RWPE2 (cell line): Measurements from ENCODE around the gene LIPM.

Experiments used
- ATAC-seq: fragments of 200-7000 bp; cut with Tn5 transposase; 3 replicates; pipeline ENCODE4 v1.9.1; 2021; ENCODE audit warnings: low read depth
- DNase-seq: peaks from one replicate; pipeline ENCODE4 v3.0.0-alpha.2; 2020; ENCODE audit warnings: low spot score
- H3K27ac ChIP-seq: fragments of 450-650 bp; 2 replicates; pipeline ENCODE4 v1.5.1; 2017; ENCODE audit warnings: mild to moderate bottlenecking; ENCODE audit not compliant: poor library complexity, severe bottlenecking
- H3K27me3 ChIP-seq: fragments of 250-450 bp; sonication (Bioruptor Pico); 2 replicates; pipeline ENCODE4 v1.5.1; 2021; ENCODE audit warnings: mild to moderate bottlenecking, moderate library complexity; ENCODE audit not compliant: insufficient read depth, poor library complexity, severe bottlenecking
- H3K36me3 ChIP-seq: fragments of 250-450 bp; sonication (Bioruptor Pico); 2 replicates; pipeline ENCODE4 v1.5.1; 2020; ENCODE audit warnings: low read depth, mild to moderate bottlenecking, moderate library complexity
- H3K4me1 ChIP-seq: fragments of 250-450 bp; sonication (Bioruptor Pico); 2 replicates; pipeline ENCODE4 v1.5.1; 2021; ENCODE audit warnings: mild to moderate bottlenecking, moderate library complexity; ENCODE audit not compliant: insufficient read depth, poor library complexity, severe bottlenecking
- H3K4me3 ChIP-seq: fragments of 250-450 bp; sonication (Bioruptor Pico); 2 replicates; pipeline ENCODE4 v1.5.1; 2021; ENCODE audit warnings: mild to moderate bottlenecking, moderate library complexity; ENCODE audit not compliant: severe bottlenecking
- H3K9me3 ChIP-seq: fragments of 250-450 bp; sonication (Bioruptor Pico); 2 replicates; pipeline ENCODE4 v1.5.1; 2021; ENCODE audit warnings: mild to moderate bottlenecking, moderate library complexity; ENCODE audit not compliant: severe bottlenecking
- TF ChIP-seq, protein P1 (sequence below): fragments of 450-650 bp; IDR thresholded peaks from one replicate; pipeline ENCODE4 v1.5.1; 2017; ENCODE audit warnings: mild to moderate bottlenecking, moderate library complexity; ENCODE audit not compliant: poor library complexity, severe bottlenecking

The LIPM gene

DNA sequence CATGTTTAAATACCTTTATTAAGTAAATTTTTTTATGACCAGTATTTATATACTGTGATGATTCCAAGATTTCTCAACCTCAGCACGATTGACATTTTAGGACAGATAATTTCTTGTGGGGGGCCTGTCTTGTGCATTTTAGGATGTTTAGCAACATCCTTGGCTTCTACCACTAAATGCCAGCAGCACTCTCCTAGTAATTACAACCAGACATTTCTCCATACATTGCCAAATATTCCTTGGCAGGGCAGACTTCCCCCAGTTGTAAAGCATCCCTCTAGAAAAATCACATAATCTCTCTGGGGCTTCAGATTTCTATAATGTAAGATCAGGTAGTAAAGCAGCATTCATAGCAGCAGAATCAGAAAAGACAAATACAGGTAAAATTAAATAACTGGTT lies 7.8 kb upstream of the LIPM start:
- DNase-seq: no peak
- H3K27ac ChIP-seq: no peak overlapping the region
- no peak for ATAC-seq
- TF ChIP-seq, protein P1, sequence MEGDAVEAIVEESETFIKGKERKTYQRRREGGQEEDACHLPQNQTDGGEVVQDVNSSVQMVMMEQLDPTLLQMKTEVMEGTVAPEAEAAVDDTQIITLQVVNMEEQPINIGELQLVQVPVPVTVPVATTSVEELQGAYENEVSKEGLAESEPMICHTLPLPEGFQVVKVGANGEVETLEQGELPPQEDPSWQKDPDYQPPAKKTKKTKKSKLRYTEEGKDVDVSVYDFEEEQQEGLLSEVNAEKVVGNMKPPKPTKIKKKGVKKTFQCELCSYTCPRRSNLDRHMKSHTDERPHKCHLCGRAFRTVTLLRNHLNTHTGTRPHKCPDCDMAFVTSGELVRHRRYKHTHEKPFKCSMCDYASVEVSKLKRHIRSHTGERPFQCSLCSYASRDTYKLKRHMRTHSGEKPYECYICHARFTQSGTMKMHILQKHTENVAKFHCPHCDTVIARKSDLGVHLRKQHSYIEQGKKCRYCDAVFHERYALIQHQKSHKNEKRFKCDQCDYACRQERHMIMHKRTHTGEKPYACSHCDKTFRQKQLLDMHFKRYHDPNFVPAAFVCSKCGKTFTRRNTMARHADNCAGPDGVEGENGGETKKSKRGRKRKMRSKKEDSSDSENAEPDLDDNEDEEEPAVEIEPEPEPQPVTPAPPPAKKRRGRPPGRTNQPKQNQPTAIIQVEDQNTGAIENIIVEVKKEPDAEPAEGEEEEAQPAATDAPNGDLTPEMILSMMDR: no peak
- no peaks in the 10 kb centered on the region for H3K9me3 ChIP-seq
- no peaks in the 10 kb centered on the region for H3K27me3 ChIP-seq
- no peaks in the 10 kb centered on the region for H3K36me3 ChIP-seq
- H3K4me3 ChIP-seq: no peak overlapping the region
- peaks cover 17% of the 10 kb centered on the region for H3K4me1 ChIP-seq

DNA sequence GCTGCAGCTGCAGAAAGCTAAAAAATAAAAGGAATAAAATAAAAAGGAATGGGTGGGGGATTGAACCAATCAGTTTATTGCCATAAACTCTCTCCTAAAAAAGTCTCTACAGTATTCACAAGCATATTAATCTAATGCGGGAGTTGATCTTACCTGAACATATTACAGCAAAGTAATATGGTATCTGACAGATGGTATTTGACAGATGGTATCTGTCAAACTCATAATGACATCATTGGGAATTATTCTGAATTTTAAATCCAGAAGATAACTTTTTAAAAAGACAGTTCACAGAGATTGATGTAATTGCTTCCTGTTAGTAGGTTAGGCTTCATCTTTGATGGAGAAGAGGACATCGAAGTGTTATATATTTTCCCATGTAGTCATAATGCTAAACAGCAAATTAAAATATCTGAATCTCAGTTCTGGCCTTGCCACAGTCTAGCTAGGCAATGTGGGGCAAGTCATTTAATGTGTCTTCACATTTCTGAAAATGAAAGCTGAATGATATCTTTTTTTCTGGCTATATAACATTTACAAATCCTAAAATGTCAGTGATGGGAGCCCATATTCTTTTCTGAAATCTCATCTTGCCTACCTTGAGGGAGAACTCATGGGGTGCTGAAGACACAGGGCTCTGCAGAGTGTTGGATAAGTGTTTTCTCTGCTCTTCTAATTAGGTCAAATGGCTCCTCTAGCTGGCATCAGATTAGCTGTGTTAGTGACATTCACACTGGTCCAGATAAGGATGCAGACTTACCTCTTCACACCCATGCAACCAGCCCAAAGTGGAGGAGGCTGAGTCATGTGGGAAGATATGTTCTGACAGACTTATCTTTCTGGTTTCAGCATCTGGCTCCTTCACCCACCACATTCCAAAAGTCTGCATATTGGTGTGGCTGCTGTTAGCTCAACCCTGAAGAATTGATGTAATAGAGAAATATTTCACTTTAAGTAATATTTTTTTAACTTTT lies 2.1 kb upstream of the LIPM start:
- H3K27ac ChIP-seq: no peak overlapping the region
- TF ChIP-seq, protein P1: no peak
- no peaks in the 10 kb centered on the region for H3K36me3 ChIP-seq
- no peak for DNase-seq
- H3K27me3 ChIP-seq: no peaks in the 10 kb centered on the region
- H3K9me3 ChIP-seq: no peaks in the 10 kb centered on the region
- no peak overlapping the region for H3K4me3 ChIP-seq
- no peaks in the 10 kb centered on the region for H3K4me1 ChIP-seq
- no peak; the same call in 2 of the 3 replicates for ATAC-seq

DNA sequence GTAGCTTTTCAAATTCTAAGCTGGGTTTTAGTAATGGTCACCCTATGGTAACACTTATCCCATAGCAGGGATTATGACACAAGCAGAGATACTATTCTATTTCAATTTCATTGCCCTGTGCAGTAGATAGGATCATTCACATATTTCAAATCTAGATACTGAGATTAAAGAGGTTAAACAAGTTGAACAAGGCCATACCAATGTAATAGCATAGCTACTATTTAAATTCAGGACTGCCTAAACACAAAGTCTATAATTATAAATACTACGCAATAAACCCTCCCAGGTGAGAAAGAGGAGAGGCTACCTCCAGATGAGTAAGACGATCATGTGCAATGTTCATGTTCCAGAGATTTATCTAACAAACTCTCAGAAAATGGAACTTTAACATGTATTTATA lies 1.1 kb downstream of the LIPM start:
- TF ChIP-seq, protein P1: no peak
- no peak for ATAC-seq
- no peak for DNase-seq

DNA sequence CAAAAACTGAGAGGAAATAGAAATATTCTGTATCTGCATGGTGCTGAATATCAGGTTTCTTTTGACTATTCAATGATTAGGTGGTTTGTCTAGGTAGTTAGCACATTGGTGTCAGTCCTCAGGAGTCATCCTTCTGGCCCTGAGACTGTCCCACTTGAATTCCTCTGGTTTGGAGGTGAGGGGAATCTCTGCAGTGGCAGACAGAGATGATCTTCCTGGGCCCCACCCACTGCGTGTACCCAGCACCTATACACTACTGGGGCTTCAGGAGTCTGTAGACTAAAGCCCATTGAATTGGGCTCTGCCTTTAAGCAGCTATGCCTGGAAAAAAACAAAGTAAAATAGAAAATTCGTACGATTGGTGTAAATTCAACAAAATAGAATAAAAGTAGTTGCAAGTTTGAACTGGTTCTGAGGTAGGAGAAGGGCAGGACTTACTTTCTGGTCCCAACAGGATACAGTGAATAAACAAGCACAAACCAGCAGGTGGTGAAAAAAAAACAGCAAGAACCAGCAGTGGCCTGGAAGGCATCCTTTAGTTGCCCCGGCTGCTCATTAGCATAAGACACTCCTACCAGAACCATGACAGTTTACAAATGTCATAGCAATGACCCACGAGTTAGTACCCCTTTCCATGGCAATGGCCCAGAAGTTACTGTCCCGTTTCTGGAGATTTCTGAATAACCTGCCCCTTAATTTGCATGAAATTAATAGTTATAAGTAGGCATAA lies 1.7 kb downstream of the LIPM start:
- no peak for ATAC-seq
- H3K27me3 ChIP-seq: no peaks in the 10 kb centered on the region
- no peak overlapping the region for H3K27ac ChIP-seq

More for the DNA sequence above, 1.1 kb downstream of the LIPM start:
- Histone ChIP-seq H3K4me1 (no peaks in the 10 kb centered on the region), H3K4me3 (no peak overlapping the region), H3K36me3 (no peaks in the 10 kb centered on the region), H3K27ac (no peak overlapping the region), H3K27me3 (no peaks in the 10 kb centered on the region), H3K9me3 (no peaks in the 10 kb centered on the region)

More for the DNA sequence above, 1.7 kb downstream of the LIPM start:
- Histone ChIP-seq H3K4me1 (no peaks in the 10 kb centered on the region), H3K36me3 (no peaks in the 10 kb centered on the region), H3K9me3 (no peaks in the 10 kb centered on the region), H3K4me3 (no peak overlapping the region)
- DNase-seq: no peak
- TF ChIP-seq, protein P1: no peak
